Measurements from ENCODE around the gene R3HDM4. TPM values are rescaled to one million over a fixed set of nuclear protein-coding genes. Genes with fewer than 3 reads are reported as not detected.

The R3HDM4 gene
- total and polyA plus RNA-seq, 9 of the 15 experiments (the other 6 are each of a cell fraction or from before 2014, with no cell fraction given): 3.2 to 154 (median 59.0) TPM

DNA sequence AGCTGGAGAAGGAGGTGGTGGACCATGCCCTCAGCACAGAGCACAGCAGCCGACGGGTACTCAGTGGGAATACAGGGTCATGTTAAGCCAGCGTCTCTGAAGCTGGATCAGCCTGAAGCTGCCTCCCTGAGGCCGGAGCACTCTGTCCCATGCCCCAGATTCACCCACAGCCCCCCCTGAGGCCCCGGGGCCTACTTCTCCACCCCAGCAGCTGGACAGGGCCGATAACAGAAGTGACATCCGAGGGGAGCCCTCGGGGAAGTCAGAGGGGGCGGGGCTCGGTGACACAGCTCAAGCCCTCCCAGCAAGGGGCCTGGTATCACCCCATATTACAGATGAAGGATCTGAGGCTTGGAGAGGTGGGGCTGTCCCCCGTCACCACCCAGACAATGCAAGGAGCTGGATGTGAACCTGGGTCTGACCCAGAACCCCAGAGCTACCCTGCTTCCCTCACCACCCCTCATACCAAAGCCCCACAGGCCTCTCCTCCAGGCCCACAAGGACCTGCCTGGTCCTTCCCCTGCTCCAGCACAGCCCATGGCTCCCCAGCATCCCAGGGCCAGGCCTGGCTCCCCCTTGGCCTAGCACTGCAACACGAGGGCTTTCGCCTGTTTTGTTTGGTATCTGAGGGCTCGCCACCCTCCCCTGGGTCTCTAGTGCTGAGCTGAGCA, 5.7 kb downstream of the R3HDM4 start (continued):
- TF ChIP-seq TBL1XR1 (IDR thresholded peaks at IDR 0.05; ENCODE audit: low read length in 2 of 2) (peak; percentile 76 to 94; a peak in 3 of 4 replicates), ZNF224 (CRISPR knock-in tag; IDR thresholded peaks at IDR 0.05) (no peak), TEAD1 (CRISPR knock-in tag; IDR thresholded peaks at IDR 0.05) (peak in 1 of 2 experiments; percentile 76; a peak in 2 of 4 replicates), SMAD3 (CRISPR knock-in tag; conservative IDR thresholded peaks at IDR 0.05) (peak; percentile 41; the same call in 1 of the 2 replicates), GATA2 (CRISPR knock-in tag; IDR thresholded peaks at IDR 0.05) (peak; percentile 87), GABPA (tag; conservative IDR thresholded peaks at IDR 0.05; ENCODE audit: low read depth) (0 out of 2 replicates have a peak, but pooled peaks have one; percentile 31), ZNF431 (CRISPR knock-in tag; IDR thresholded peaks at IDR 0.05) (0 out of 2 replicates have a peak, but pooled peaks have one; percentile 28), BRD9 (IDR thresholded peaks at IDR 0.05; ENCODE audit: low read depth, partially characterized antibody) (peak; percentile 59), RAD51 (IDR thresholded peaks at IDR 0.05; ENCODE audit: borderline replicate concordance, low read depth) (peak; percentile 17; the same call in 1 of the 2 replicates), ARID1B (IDR thresholded peaks at IDR 0.05) (peak; percentile 99)
- TF ChIP-seq, protein P1, sequence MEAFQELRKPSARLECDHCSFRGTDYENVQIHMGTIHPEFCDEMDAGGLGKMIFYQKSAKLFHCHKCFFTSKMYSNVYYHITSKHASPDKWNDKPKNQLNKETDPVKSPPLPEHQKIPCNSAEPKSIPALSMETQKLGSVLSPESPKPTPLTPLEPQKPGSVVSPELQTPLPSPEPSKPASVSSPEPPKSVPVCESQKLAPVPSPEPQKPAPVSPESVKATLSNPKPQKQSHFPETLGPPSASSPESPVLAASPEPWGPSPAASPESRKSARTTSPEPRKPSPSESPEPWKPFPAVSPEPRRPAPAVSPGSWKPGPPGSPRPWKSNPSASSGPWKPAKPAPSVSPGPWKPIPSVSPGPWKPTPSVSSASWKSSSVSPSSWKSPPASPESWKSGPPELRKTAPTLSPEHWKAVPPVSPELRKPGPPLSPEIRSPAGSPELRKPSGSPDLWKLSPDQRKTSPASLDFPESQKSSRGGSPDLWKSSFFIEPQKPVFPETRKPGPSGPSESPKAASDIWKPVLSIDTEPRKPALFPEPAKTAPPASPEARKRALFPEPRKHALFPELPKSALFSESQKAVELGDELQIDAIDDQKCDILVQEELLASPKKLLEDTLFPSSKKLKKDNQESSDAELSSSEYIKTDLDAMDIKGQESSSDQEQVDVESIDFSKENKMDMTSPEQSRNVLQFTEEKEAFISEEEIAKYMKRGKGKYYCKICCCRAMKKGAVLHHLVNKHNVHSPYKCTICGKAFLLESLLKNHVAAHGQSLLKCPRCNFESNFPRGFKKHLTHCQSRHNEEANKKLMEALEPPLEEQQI (IDR thresholded peaks at IDR 0.05): no peak
- TF ChIP-seq, protein P2, sequence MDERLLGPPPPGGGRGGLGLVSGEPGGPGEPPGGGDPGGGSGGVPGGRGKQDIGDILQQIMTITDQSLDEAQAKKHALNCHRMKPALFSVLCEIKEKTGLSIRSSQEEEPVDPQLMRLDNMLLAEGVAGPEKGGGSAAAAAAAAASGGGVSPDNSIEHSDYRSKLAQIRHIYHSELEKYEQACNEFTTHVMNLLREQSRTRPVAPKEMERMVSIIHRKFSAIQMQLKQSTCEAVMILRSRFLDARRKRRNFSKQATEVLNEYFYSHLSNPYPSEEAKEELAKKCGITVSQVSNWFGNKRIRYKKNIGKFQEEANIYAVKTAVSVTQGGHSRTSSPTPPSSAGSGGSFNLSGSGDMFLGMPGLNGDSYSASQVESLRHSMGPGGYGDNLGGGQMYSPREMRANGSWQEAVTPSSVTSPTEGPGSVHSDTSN (CRISPR knock-in tag; IDR thresholded peaks at IDR 0.05; ENCODE audit: low read depth): no peak
- TF ChIP-seq, protein P2 (tag; conservative IDR thresholded peaks at IDR 0.05; ENCODE audit: low read depth): peak; percentile 52
- TF ChIP-seq, protein P3, sequence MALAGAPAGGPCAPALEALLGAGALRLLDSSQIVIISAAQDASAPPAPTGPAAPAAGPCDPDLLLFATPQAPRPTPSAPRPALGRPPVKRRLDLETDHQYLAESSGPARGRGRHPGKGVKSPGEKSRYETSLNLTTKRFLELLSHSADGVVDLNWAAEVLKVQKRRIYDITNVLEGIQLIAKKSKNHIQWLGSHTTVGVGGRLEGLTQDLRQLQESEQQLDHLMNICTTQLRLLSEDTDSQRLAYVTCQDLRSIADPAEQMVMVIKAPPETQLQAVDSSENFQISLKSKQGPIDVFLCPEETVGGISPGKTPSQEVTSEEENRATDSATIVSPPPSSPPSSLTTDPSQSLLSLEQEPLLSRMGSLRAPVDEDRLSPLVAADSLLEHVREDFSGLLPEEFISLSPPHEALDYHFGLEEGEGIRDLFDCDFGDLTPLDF (CRISPR knock-in tag; IDR thresholded peaks at IDR 0.05): no peak
- TF ChIP-seq, protein P4, sequence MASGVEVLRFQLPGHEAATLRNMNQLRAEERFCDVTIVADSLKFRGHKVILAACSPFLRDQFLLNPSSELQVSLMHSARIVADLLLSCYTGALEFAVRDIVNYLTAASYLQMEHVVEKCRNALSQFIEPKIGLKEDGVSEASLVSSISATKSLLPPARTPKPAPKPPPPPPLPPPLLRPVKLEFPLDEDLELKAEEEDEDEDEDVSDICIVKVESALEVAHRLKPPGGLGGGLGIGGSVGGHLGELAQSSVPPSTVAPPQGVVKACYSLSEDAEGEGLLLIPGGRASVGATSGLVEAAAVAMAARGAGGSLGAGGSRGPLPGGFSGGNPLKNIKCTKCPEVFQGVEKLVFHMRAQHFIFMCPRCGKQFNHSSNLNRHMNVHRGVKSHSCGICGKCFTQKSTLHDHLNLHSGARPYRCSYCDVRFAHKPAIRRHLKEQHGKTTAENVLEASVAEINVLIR (CRISPR knock-in tag; IDR thresholded peaks at IDR 0.05): 0 out of 2 replicates have a peak, but pooled peaks have one; percentile 16
- TF ChIP-seq, protein P5, sequence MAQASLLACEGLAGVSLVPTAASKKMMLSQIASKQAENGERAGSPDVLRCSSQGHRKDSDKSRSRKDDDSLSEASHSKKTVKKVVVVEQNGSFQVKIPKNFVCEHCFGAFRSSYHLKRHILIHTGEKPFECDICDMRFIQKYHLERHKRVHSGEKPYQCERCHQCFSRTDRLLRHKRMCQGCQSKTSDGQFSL (CRISPR knock-in tag; IDR thresholded peaks at IDR 0.05): peak; percentile 80
- TF ChIP-seq, protein P5 (tag; IDR thresholded peaks at IDR 0.05): 0 out of 4 replicates have a peak, but pooled peaks of 1 of the 2 experiments have one; percentile 31
- TF ChIP-seq, protein P6, sequence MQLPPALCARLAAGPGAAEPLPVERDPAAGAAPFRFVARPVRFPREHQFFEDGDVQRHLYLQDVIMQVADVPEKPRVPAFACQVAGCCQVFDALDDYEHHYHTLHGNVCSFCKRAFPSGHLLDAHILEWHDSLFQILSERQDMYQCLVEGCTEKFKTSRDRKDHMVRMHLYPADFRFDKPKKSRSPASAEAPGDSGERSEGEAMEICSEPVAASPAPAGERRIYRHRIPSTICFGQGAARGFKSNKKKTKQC (CRISPR knock-in tag; IDR thresholded peaks at IDR 0.05): no peak; the same call in 1 of the 2 replicates

All from K562 (cell line).